GM23338 (cell line): Measurements from ENCODE around the gene ERBB4. TPM values are rescaled to one million over a fixed set of nuclear protein-coding genes. Genes with fewer than 3 reads are reported as not detected.

Experiments
- ATAC-seq: fragments of 200-7000 bp; cut with Tn5 transposase; 3 replicates; pipeline ENCODE4 v1.9.1; 2020
- DNase-seq: peaks from one replicate; pipeline ENCODE4 v3.0.0-alpha.2; 2015; ENCODE audit warnings: low spot score
- H2AFZ ChIP-seq: fragments of 200-600 bp; sonication (generic); 2 replicates; pipeline ENCODE4 v1.8.0; 2016; ENCODE audit warnings: antibody characterized with exemption, mild to moderate bottlenecking, moderate library complexity
- H3F3A ChIP-seq: fragments of 200-600 bp; sonication (generic); replicated peaks from 2 replicates; pipeline ENCODE4 v1.8.0; 2017; ENCODE audit warnings: antibody characterized with exemption, mixed run types, low read depth
- H3K27ac ChIP-seq: fragments of 200-600 bp; sonication (generic); 2 replicates; pipeline ENCODE4 v1.6.1; 2016; ENCODE audit warnings: low read depth
- H3K27me3 ChIP-seq: fragments of 200-600 bp; sonication (generic); 2 replicates; pipeline ENCODE4 v1.8.0; 2016; ENCODE audit warnings: mild to moderate bottlenecking, mixed run types, moderate library complexity; ENCODE audit not compliant: insufficient read depth
- H3K36me3 ChIP-seq: fragments of 200-600 bp; sonication (generic); 2 replicates; pipeline ENCODE4 v1.8.0; 2016; ENCODE audit warnings: mild to moderate bottlenecking; ENCODE audit not compliant: insufficient read depth
- H3K4me1 ChIP-seq: fragments of 200-600 bp; sonication (generic); 2 replicates; pipeline ENCODE4 v1.8.0; 2016; ENCODE audit warnings: mild to moderate bottlenecking, moderate library complexity; ENCODE audit not compliant: insufficient read depth
- H3K4me2 ChIP-seq: fragments of 200-600 bp; sonication (generic); 2 replicates; pipeline ENCODE4 v1.7.1; 2017; ENCODE audit warnings: mixed run types
- H3K4me3 ChIP-seq: fragments of 200-600 bp; sonication (generic); 2 replicates; pipeline ENCODE4 v1.6.1; 2016; ENCODE audit warnings: mixed run types
- H3K79me2 ChIP-seq: fragments of 200-600 bp; sonication (generic); replicated peaks from 2 replicates; pipeline ENCODE4 v1.8.0; 2017; ENCODE audit warnings: mild to moderate bottlenecking; ENCODE audit not compliant: insufficient read depth
- H3K9me2 ChIP-seq: fragments of 200-600 bp; sonication (generic); 2 replicates; pipeline ENCODE4 v1.8.0; 2017; ENCODE audit not compliant: insufficient read depth
- H4K20me1 ChIP-seq: fragments of 200-600 bp; sonication (generic); replicated peaks from 2 replicates; pipeline ENCODE4 v1.8.0; 2017; ENCODE audit warnings: mild to moderate bottlenecking; ENCODE audit not compliant: insufficient read depth
- H3K27ac Mint-ChIP-seq: 2 replicates; pipeline ENCODE4 v1.8.0; 2020; ENCODE audit warnings: inconsistent platforms, mild to moderate bottlenecking, moderate library complexity, mixed read lengths
- H3K27me3 Mint-ChIP-seq: 3 replicates; pipeline ENCODE4 v1.8.0; 2022; ENCODE audit warnings: low read depth, mild to moderate bottlenecking, moderate library complexity, mixed read lengths, inconsistent platforms; ENCODE audit not compliant: insufficient read depth, poor library complexity
- H3K36me3 Mint-ChIP-seq: 3 replicates; pipeline ENCODE4 v1.8.0; 2021; ENCODE audit warnings: low read depth, mild to moderate bottlenecking, inconsistent platforms, moderate library complexity, mixed read lengths
- H3K4me1 Mint-ChIP-seq: 3 replicates; pipeline ENCODE4 v1.8.0; 2020; ENCODE audit warnings: mild to moderate bottlenecking, inconsistent platforms, mixed read lengths
- H3K4me3 Mint-ChIP-seq: 3 replicates; pipeline ENCODE4 v1.8.0; 2021; ENCODE audit warnings: moderate library complexity, mild to moderate bottlenecking, inconsistent platforms, mixed read lengths
- H3K9me3 Mint-ChIP-seq: 3 replicates; pipeline ENCODE4 v1.8.0; 2020; ENCODE audit warnings: moderate library complexity, mild to moderate bottlenecking, inconsistent platforms, mixed read lengths
- CREB1 ChIP-seq: fragments of 250-450 bp; sonication (Bioruptor Pico); IDR thresholded peaks from 2 replicates; pipeline ENCODE4 v1.5.0; 2020; ENCODE audit warnings: low read depth, mild to moderate bottlenecking, moderate library complexity
- EZH2 ChIP-seq: fragments of 200-600 bp; sonication (generic); IDR thresholded peaks from one replicate; pipeline ENCODE4 v1.8.0; 2017; ENCODE audit warnings: antibody characterized with exemption, mild to moderate bottlenecking, low read depth; ENCODE audit not compliant: unreplicated experiment
- EZH2phosphoT487 ChIP-seq: fragments of 200-600 bp; sonication (generic); IDR thresholded peaks from one replicate; pipeline ENCODE4 v1.8.1; 2018; ENCODE audit warnings: antibody characterized with exemption; ENCODE audit not compliant: unreplicated experiment
- JUNB ChIP-seq: IDR thresholded peaks from one replicate; pipeline ENCODE4 v1.6.1; 2016; ENCODE audit warnings: antibody characterized with exemption; ENCODE audit not compliant: unreplicated experiment
- POLR2AphosphoS5 ChIP-seq: IDR thresholded peaks from 2 replicates; pipeline ENCODE4 v1.6.1; 2016; ENCODE audit warnings: antibody characterized with exemption, low read depth
- STAT1 ChIP-seq: IDR thresholded peaks from one replicate; pipeline ENCODE4 v1.6.1; 2016; ENCODE audit warnings: antibody characterized with exemption; ENCODE audit not compliant: unreplicated experiment
- ZNF114 ChIP-seq: fragments of 250-450 bp; sonication (Bioruptor Pico); IDR thresholded peaks from 2 replicates; pipeline ENCODE4 v1.5.0; 2020; ENCODE audit warnings: mild to moderate bottlenecking, moderate library complexity
- polyA plus RNA-seq: library from polyadenylated mRNA; unstranded; fragments of >200 nt; fragmentation: Nextera tagmentation; extraction: Ambion mirVana; gene quantifications from 2 replicates; pipeline ENCODE4 v1.2.1, GENCODE V29; 2016
- total RNA-seq: library from RNA; depleted of rRNA; stranded (reverse); fragments of >200 nt; shearing (Covaris generic); gene quantifications from 2 replicates; pipeline ENCODE4 v1.2.3, GENCODE V29; 2014
- TF ChIP-seq, protein P1 (sequence below): fragments of 250-450 bp; sonication (Bioruptor Pico); IDR thresholded peaks from 2 replicates; pipeline ENCODE4 v1.5.0; 2020; ENCODE audit warnings: mild to moderate bottlenecking, moderate library complexity
- TF ChIP-seq, protein P2 (sequence below): IDR thresholded peaks from 2 replicates; pipeline ENCODE4 v1.6.1; 2016; ENCODE audit warnings: antibody characterized with exemption
- TF ChIP-seq, protein P3 (sequence below): IDR thresholded peaks from one replicate; pipeline ENCODE4 v1.6.1; 2018; ENCODE audit warnings: antibody characterized with exemption; ENCODE audit not compliant: unreplicated experiment

The ERBB4 gene
- total and polyA plus RNA-seq, 2 experiments from 2014 or later = 0.73 to 1.1 TPM

GRCh38 chr2:212381428-212382102 is 157.0 kb downstream of the ERBB4 start (continued):
- TF ChIP-seq, protein P1, sequence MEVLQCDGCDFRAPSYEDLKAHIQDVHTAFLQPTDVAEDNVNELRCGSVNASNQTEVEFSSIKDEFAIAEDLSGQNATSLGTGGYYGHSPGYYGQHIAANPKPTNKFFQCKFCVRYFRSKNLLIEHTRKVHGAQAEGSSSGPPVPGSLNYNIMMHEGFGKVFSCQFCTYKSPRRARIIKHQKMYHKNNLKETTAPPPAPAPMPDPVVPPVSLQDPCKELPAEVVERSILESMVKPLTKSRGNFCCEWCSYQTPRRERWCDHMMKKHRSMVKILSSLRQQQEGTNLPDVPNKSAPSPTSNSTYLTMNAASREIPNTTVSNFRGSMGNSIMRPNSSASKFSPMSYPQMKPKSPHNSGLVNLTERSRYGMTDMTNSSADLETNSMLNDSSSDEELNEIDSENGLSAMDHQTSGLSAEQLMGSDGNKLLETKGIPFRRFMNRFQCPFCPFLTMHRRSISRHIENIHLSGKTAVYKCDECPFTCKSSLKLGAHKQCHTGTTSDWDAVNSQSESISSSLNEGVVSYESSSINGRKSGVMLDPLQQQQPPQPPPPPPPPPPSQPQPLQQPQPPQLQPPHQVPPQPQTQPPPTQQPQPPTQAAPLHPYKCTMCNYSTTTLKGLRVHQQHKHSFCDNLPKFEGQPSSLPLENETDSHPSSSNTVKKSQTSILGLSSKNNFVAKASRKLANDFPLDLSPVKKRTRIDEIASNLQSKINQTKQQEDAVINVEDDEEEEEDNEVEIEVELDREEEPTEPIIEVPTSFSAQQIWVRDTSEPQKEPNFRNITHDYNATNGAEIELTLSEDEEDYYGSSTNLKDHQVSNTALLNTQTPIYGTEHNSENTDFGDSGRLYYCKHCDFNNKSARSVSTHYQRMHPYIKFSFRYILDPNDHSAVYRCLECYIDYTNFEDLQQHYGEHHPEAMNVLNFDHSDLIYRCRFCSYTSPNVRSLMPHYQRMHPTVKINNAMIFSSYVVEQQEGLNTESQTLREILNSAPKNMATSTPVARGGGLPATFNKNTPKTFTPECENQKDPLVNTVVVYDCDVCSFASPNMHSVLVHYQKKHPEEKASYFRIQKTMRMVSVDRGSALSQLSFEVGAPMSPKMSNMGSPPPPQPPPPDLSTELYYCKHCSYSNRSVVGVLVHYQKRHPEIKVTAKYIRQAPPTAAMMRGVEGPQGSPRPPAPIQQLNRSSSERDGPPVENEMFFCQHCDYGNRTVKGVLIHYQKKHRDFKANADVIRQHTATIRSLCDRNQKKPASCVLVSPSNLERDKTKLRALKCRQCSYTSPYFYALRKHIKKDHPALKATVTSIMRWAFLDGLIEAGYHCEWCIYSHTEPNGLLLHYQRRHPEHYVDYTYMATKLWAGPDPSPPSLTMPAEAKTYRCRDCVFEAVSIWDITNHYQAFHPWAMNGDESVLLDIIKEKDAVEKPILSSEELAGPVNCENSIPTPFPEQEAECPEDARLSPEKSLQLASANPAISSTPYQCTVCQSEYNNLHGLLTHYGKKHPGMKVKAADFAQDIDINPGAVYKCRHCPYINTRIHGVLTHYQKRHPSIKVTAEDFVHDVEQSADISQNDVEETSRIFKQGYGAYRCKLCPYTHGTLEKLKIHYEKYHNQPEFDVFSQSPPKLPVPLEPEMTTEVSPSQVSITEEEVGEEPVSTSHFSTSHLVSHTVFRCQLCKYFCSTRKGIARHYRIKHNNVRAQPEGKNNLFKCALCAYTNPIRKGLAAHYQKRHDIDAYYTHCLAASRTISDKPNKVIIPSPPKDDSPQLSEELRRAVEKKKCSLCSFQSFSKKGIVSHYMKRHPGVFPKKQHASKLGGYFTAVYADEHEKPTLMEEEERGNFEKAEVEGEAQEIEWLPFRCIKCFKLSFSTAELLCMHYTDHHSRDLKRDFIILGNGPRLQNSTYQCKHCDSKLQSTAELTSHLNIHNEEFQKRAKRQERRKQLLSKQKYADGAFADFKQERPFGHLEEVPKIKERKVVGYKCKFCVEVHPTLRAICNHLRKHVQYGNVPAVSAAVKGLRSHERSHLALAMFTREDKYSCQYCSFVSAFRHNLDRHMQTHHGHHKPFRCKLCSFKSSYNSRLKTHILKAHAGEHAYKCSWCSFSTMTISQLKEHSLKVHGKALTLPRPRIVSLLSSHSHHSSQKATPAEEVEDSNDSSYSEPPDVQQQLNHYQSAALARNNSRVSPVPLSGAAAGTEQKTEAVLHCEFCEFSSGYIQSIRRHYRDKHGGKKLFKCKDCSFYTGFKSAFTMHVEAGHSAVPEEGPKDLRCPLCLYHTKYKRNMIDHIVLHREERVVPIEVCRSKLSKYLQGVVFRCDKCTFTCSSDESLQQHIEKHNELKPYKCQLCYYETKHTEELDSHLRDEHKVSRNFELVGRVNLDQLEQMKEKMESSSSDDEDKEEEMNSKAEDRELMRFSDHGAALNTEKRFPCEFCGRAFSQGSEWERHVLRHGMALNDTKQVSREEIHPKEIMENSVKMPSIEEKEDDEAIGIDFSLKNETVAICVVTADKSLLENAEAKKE (CRISPR knock-in tag) = no peak
- no peak for TF ChIP-seq JUNB

GRCh38 chr2:212379103-212379502 is 159.5 kb downstream of the ERBB4 start:
- no peaks in the 10 kb centered on the region for H3K27me3 Mint-ChIP-seq
- TF ChIP-seq, protein P2, sequence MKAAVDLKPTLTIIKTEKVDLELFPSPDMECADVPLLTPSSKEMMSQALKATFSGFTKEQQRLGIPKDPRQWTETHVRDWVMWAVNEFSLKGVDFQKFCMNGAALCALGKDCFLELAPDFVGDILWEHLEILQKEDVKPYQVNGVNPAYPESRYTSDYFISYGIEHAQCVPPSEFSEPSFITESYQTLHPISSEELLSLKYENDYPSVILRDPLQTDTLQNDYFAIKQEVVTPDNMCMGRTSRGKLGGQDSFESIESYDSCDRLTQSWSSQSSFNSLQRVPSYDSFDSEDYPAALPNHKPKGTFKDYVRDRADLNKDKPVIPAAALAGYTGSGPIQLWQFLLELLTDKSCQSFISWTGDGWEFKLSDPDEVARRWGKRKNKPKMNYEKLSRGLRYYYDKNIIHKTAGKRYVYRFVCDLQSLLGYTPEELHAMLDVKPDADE = no peak
- TF ChIP-seq JUNB = no peak
- TF ChIP-seq STAT1 = no peak
- no peak for TF ChIP-seq CREB1 (CRISPR knock-in tag)
- no peak for TF ChIP-seq EZH2
- TF ChIP-seq, protein P3, sequence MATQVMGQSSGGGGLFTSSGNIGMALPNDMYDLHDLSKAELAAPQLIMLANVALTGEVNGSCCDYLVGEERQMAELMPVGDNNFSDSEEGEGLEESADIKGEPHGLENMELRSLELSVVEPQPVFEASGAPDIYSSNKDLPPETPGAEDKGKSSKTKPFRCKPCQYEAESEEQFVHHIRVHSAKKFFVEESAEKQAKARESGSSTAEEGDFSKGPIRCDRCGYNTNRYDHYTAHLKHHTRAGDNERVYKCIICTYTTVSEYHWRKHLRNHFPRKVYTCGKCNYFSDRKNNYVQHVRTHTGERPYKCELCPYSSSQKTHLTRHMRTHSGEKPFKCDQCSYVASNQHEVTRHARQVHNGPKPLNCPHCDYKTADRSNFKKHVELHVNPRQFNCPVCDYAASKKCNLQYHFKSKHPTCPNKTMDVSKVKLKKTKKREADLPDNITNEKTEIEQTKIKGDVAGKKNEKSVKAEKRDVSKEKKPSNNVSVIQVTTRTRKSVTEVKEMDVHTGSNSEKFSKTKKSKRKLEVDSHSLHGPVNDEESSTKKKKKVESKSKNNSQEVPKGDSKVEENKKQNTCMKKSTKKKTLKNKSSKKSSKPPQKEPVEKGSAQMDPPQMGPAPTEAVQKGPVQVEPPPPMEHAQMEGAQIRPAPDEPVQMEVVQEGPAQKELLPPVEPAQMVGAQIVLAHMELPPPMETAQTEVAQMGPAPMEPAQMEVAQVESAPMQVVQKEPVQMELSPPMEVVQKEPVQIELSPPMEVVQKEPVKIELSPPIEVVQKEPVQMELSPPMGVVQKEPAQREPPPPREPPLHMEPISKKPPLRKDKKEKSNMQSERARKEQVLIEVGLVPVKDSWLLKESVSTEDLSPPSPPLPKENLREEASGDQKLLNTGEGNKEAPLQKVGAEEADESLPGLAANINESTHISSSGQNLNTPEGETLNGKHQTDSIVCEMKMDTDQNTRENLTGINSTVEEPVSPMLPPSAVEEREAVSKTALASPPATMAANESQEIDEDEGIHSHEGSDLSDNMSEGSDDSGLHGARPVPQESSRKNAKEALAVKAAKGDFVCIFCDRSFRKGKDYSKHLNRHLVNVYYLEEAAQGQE = no peak
- no peak for TF ChIP-seq ZNF114 (CRISPR knock-in tag)
- TF ChIP-seq EZH2phosphoT487 = no peak
- no peak for TF ChIP-seq POLR2AphosphoS5

More at GRCh38 chr2:212379103-212379502, 159.5 kb downstream of the ERBB4 start:
- Mint-ChIP-seq H3K27ac (no peak overlapping the region), H3K4me3 (no peak overlapping the region), H3K4me1 (peaks cover 8% of the 10 kb centered on the region; the same call in 2 of the 3 replicates), H3K36me3 (no peaks in the 10 kb centered on the region), H3K9me3 (no peaks in the 10 kb centered on the region)
- peaks cover 11% of the 10 kb centered on the region for H3K4me1 ChIP-seq
- H3K79me2 ChIP-seq = no peaks in the 10 kb centered on the region
- H2AFZ ChIP-seq = no peak overlapping the region
- no peak overlapping the region for H3K4me3 ChIP-seq
- no peaks in the 10 kb centered on the region for H3K36me3 ChIP-seq
- H3K27me3 ChIP-seq = no peaks in the 10 kb centered on the region
- ATAC-seq (no peak), DNase-seq (no peak)
- no peaks in the 10 kb centered on the region for H3K9me2 ChIP-seq
- no peak overlapping the region for H3K4me2 ChIP-seq
- H3F3A ChIP-seq = no peaks in the 10 kb centered on the region
- H4K20me1 ChIP-seq = no peaks in the 10 kb centered on the region
- H3K27ac ChIP-seq = no peak overlapping the region
